Activated naive CD4-positive, alpha-beta T cell treated with anti-CD3 and anti-CD28 coated beads for 36 hours (primary cell): ENCODE data around the gene KLHL26. TPM values are rescaled to one million over a fixed set of nuclear protein-coding genes. Genes with fewer than 3 reads are reported as not detected.

ENCODE experiments used
- CTCF ChIA-PET: fragments of 350-600 bp; sonication (Branson Sonifier 250); formaldehyde crosslinking; loops from one replicate; lab custom pipeline; 2021; ENCODE audit warnings: antibody characterized with exemption; lab: Charles Lee
- DNase-seq: peaks from one replicate; pipeline ENCODE4 v3.0.0-alpha.2; 2020
- H3K27ac Mint-ChIP-seq: one replicate; pipeline ENCODE4 v1.8.0; 2021; ENCODE audit warnings: mild to moderate bottlenecking, mixed read lengths
- H3K27me3 Mint-ChIP-seq: one replicate; pipeline ENCODE4 v1.8.0; 2021; ENCODE audit warnings: low read depth, mixed read lengths
- H3K36me3 Mint-ChIP-seq: one replicate; pipeline ENCODE4 v1.8.0; 2021; ENCODE audit warnings: low read depth, mixed read lengths
- H3K4me1 Mint-ChIP-seq: one replicate; pipeline ENCODE4 v1.8.0; 2021; ENCODE audit warnings: low read depth, mixed read lengths
- H3K4me3 Mint-ChIP-seq: one replicate; pipeline ENCODE4 v1.8.0; 2021; ENCODE audit warnings: mild to moderate bottlenecking, moderate library complexity, mixed read lengths
- H3K9me3 Mint-ChIP-seq: one replicate; pipeline ENCODE4 v1.8.0; 2021; ENCODE audit warnings: mixed read lengths
- intact Hi-C: fragments of 100-400 bp; cut with micrococcal nuclease; formaldehyde crosslinking; loops from one replicate; pipeline ENCODE4 v1.15.1; 2023
- total RNA-seq, 2 experiments: library from RNA; stranded (reverse); gene quantifications; one replicate each; pipeline ENCODE4 v1.2.3, GENCODE V29; 2021

KLHL26 gene
- total RNA-seq, 2 experiments from 2014 or later: 8.9 to 12.0 TPM

DNA sequence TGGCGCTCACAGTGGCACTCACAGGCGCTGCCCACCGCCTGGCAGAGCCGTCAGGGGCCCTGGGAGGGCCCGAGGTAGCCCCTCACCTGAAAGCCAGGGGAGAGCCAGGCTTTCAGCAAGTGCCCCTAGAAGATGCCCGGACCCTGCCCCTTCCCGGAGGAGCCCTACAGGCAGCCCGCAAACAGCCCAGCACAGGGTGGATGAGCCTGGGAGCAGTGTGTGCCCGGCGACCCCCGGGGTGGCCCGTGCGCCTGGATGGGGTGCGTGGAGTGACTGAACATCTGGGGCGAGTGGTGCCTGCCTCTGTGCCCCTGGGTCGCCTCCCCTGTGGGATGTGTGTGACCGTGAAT lies 31.7 kb upstream of the KLHL26 start:
- no peak overlapping the region for H3K27ac Mint-ChIP-seq
- H3K4me3 Mint-ChIP-seq: no peak overlapping the region

GRCh38 chr19:18605546-18606280 lies 31.1 kb upstream of the KLHL26 start:
- CTCF ChIA-PET: no interaction called here
- Mint-ChIP-seq H3K4me3 (no peak overlapping the region), H3K4me1 (peaks cover 9% of the 10 kb centered on the region), H3K27me3 (peaks cover 63% of the 10 kb centered on the region), H3K27ac (no peak overlapping the region), H3K9me3 (no peaks in the 10 kb centered on the region), H3K36me3 (no peaks in the 10 kb centered on the region)
- intact Hi-C loops: no loop called here
- no peak for DNase-seq

More for the DNA sequence above, 31.7 kb upstream of the KLHL26 start:
- DNase-seq: no peak
- CTCF ChIA-PET: no interaction called here
- Mint-ChIP-seq H3K36me3 (no peaks in the 10 kb centered on the region), H3K4me1 (peaks cover 9% of the 10 kb centered on the region), H3K9me3 (no peaks in the 10 kb centered on the region), H3K27me3 (peaks cover 59% of the 10 kb centered on the region)
- intact Hi-C loops: no loop called here

DNA sequence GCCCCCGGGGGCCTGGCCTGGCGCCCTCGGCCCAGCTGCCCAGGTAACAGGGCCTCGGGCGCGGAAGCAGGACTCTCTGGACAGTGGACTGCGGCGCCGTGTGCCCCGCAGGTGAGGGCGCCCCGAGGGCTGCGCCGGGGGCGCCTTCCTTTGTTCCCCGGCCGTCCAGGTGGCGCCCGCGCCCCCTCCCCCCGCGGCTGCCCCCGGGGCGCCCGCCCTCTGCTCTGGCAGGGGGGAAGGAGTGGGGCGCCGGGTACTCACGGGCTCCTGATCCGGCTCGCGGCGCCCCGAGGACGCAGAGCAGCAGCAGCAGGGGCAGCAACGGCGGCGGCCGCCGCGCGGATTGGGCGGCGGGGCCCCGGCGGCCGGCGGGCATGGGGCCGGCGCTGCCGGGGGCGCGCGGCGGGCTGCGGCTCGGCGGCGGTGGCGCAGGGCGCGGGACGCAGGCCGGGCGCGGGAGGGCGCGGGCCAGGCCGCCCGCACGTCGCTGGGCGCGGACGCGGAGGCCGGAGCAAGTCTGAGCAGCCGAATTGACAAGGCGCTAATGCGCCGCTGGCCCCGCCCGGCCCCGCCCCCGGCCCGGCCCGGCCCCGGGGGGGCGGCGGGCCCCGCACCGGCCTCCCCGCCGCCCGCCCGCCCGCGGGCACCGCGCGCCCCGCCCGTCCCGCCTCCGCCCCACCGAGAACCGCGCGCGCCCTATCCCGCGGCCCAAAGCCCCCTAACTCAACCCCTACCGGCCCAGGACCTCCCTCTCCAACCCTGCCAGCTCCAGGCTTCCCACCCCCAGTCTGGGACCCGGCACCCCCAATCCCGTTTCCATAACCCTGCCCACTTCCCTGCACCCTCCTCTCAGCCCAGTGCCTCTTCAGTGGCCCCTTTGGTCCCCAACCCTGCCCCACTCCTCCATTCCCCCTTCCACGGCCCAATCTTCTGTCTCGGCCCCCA lies 30.3 kb upstream of the KLHL26 start, which contains the start of gene CRLF1:
CRLF1 (minus strand) TSS at position 519 of the 945 bp plus-strand sequence; CDS start at position 376, 143 bp downstream.
- Mint-ChIP-seq H3K36me3 (no peaks in the 10 kb centered on the region), H3K4me1 (peaks cover 14% of the 10 kb centered on the region), H3K4me3 (no peak within 1 kb of the TSS), H3K9me3 (no peaks in the 10 kb centered on the region), H3K27ac (no peak within 1 kb of the TSS), H3K27me3 (peaks cover 67% of the 10 kb centered on the region)
- intact Hi-C loops: no loop called here
- DNase-seq: no peak
- CTCF ChIA-PET: no interaction called here

- Mint-ChIP-seq H3K27ac (no peak overlapping the region), H3K27me3 (peaks cover 67% of the 10 kb centered on the region), H3K4me3 (no peak overlapping the region), H3K9me3 (no peaks in the 10 kb centered on the region), H3K36me3 (no peaks in the 10 kb centered on the region), H3K4me1 (peaks cover 20% of the 10 kb centered on the region)
- CTCF ChIA-PET: no interaction called here
- intact Hi-C loops: no loop called here
- no peak for DNase-seq
Measured at GRCh38 chr19:18607226-18608101, 29.4 kb upstream of the KLHL26 start.

DNA sequence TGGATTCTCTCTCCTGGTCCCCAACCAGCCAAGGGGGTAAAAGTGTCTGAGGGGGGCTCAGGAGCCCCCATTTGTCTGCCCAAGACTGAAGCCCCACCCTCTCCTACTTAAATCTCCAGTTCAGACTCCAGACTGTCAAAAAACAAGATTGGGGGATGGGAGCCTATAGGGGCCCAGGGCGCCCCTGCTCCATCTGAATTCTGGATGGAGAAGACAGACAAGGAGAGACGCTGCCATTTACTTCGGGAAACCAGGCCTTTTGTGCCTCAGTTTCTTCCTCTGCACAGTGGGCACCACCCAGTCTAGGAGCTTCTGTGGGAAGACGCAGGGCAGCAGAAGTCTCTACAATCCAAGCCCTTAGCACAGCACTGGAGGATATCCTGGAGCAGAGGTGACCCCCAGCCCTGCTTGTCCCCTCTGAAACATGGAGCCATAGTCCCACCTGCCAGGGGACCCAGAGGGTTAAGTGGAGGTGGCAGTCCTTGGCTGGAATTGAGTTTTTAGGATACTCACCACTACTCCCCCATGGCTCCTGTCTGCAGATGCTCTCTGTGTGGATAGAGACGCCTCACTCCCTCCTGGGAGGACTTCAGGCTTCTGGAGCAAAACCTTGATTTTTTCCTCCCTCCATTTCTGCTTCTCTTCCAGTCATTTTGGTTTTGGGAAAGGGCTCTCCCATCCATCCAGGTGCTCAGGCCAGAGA lies 28.6 kb upstream of the KLHL26 start:
- intact Hi-C loops: no loop called here
- H3K4me1 Mint-ChIP-seq: peaks cover 19% of the 10 kb centered on the region
- no peaks in the 10 kb centered on the region for H3K36me3 Mint-ChIP-seq
- CTCF ChIA-PET: no interaction called here
- no peak for DNase-seq
- H3K4me3 Mint-ChIP-seq: no peak overlapping the region
- no peak overlapping the region for H3K27ac Mint-ChIP-seq
- peaks cover 63% of the 10 kb centered on the region for H3K27me3 Mint-ChIP-seq
- no peaks in the 10 kb centered on the region for H3K9me3 Mint-ChIP-seq

DNA sequence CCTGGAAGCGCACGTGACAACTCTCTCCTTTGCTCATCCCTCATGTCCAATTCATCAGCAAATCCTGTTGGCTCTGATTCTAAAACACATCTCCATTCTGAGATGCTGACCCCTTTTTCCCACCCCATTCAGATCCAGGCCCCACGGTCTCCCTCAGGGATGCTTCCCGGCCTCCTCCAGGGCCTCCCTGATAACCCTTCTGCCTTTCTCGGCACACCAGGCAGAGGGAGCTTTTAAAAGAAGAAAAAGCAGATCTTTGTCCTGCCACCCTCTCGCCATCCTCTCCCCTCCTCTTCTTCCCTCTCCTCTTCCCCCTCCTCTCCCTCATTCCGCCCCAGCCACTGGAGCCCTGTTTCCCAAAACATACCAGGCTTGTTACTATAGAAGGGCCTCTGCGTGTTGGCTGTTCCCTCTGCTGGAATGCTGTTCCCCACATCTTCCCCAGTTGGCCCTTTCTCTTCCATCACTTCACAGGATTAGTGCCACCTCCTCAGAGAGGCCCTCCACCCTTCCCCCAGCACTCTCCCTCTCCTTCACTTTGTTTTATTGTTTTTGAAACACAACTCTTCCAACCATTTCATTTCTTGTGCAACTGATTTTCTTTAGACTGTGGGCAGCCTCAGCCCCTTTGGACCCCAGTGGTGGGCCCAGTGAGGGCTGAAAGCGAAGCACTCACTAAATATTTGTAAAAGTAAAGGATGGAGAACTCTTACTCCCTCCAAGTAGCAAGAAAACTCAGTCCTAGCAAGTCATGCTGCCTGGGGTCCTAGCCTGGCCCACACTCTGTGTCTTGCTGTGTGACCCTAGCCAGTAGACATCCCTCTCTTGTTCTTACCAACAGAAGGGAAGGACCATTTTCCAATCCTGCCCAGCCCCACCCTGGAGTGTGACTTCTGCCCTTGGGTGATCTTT lies 27.8 kb upstream of the KLHL26 start:
- intact Hi-C loops: no loop called here
- no peak overlapping the region for H3K4me3 Mint-ChIP-seq

GRCh38 chr19:18609717-18610051 lies 27.1 kb upstream of the KLHL26 start:
- H3K4me1 Mint-ChIP-seq: peaks cover 22% of the 10 kb centered on the region
- no peak overlapping the region for H3K27ac Mint-ChIP-seq
- no peaks in the 10 kb centered on the region for H3K36me3 Mint-ChIP-seq
- CTCF ChIA-PET: no interaction called here
- peaks cover 70% of the 10 kb centered on the region for H3K27me3 Mint-ChIP-seq
- intact Hi-C loops: loop anchor here (10.0 kb wide), 1 partner anchor 175 kb away; no protein-coding TSS in a partner anchor
- no peak for DNase-seq
- no peaks in the 10 kb centered on the region for H3K9me3 Mint-ChIP-seq
- no peak overlapping the region for H3K4me3 Mint-ChIP-seq

More for the DNA sequence above, 27.8 kb upstream of the KLHL26 start:
- H3K36me3 Mint-ChIP-seq: no peaks in the 10 kb centered on the region
- no peaks in the 10 kb centered on the region for H3K9me3 Mint-ChIP-seq
- peaks cover 22% of the 10 kb centered on the region for H3K4me1 Mint-ChIP-seq
- H3K27me3 Mint-ChIP-seq: peaks cover 65% of the 10 kb centered on the region
- CTCF ChIA-PET: no interaction called here
- no peak for DNase-seq
- no peak overlapping the region for H3K27ac Mint-ChIP-seq

DNA sequence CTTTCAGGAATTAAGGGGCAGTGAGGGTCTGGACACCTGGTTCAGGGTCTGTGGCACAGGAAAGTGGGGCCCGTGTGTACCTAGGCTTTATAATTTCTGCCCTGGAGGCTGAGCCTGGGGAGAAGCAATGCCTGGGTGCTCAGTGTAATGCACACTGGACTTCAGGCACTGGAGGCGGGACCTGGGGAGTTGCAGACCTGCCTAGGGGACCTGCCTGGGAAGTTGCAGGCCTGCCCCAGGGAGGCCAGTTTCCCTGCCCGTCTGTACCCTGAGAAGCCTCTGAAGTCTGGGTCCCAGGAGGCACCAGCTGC lies 26.6 kb upstream of the KLHL26 start:
- DNase-seq: no peak
- Mint-ChIP-seq H3K9me3 (no peaks in the 10 kb centered on the region), H3K27me3 (peaks cover 69% of the 10 kb centered on the region), H3K36me3 (no peaks in the 10 kb centered on the region), H3K4me1 (peaks cover 22% of the 10 kb centered on the region), H3K27ac (no peak overlapping the region), H3K4me3 (no peak overlapping the region)
- CTCF ChIA-PET: no interaction called here
- intact Hi-C loops: loop anchor here (10.0 kb wide), 1 partner anchor 175 kb away; no protein-coding TSS in a partner anchor

GRCh38 chr19:18610556-18611326 lies 26.1 kb upstream of the KLHL26 start:
- Mint-ChIP-seq H3K9me3 (no peaks in the 10 kb centered on the region), H3K27ac (no peak overlapping the region), H3K4me3 (no peak overlapping the region), H3K27me3 (peaks cover 65% of the 10 kb centered on the region), H3K4me1 (peaks cover 17% of the 10 kb centered on the region), H3K36me3 (no peaks in the 10 kb centered on the region)
- CTCF ChIA-PET: no interaction called here
- intact Hi-C loops: loop anchor here (10.0 kb wide), 1 partner anchor 174 kb away; no protein-coding TSS in a partner anchor
- DNase-seq: no peak

GRCh38 chr19:18611327-18612050 lies 25.3 kb upstream of the KLHL26 start:
- DNase-seq: no peak
- peaks cover 65% of the 10 kb centered on the region for H3K27me3 Mint-ChIP-seq
- H3K4me3 Mint-ChIP-seq: no peak overlapping the region
- no peak overlapping the region for H3K27ac Mint-ChIP-seq
- no peaks in the 10 kb centered on the region for H3K9me3 Mint-ChIP-seq
- CTCF ChIA-PET: no interaction called here
- intact Hi-C loops: loop anchor here (10.0 kb wide), 1 partner anchor 173 kb away; no protein-coding TSS in a partner anchor
- no peaks in the 10 kb centered on the region for H3K36me3 Mint-ChIP-seq
- H3K4me1 Mint-ChIP-seq: peaks cover 17% of the 10 kb centered on the region
